K562 (cell line): Measurements from ENCODE around the gene TCEAL4.

ENCODE experiments used
- CREB1 ChIP-seq, 2 experiments: sonication (generic) in 1 of 2; formaldehyde crosslinking in 1 of 2; IDR thresholded peaks; 2 replicates each; pipeline versions ENCODE4 v1.6.1 to v1.8.0; 2012 to 2022; ENCODE audit warnings: inconsistent platforms in 1 of 2, mild to moderate bottlenecking in 1 of 2, missing genetic modification reagents in 1 of 2, moderate library complexity in 1 of 2
- HDGF ChIP-seq: fragments of 450-650 bp; IDR thresholded peaks from 2 replicates; pipeline ENCODE4 v1.6.1; 2016
- MCM3 ChIP-seq: fragments of 450-650 bp; IDR thresholded peaks from 2 replicates; pipeline ENCODE4 v1.6.1; 2016
- NONO ChIP-seq, 2 experiments: fragments of 200-400 bp in 1 of 2; fragments of 450-650 bp in 1 of 2; formaldehyde crosslinking in 1 of 2; IDR thresholded peaks; 2 replicates each; pipeline ENCODE4 v1.6.1; 2017; ENCODE audit warnings: low read depth in 2 of 2, mild to moderate bottlenecking in 2 of 2, moderate library complexity in 2 of 2, low read length in 1 of 2
- RNF2 ChIP-seq: sonication (generic); IDR thresholded peaks from 2 replicates; pipeline ENCODE4 v1.6.1; 2016
- TF ChIP-seq, protein P1 (sequence below): fragments of 250-450 bp; sonication (Bioruptor Pico); IDR thresholded peaks from 2 replicates; pipeline ENCODE4 v1.4.0; 2020

DNA sequence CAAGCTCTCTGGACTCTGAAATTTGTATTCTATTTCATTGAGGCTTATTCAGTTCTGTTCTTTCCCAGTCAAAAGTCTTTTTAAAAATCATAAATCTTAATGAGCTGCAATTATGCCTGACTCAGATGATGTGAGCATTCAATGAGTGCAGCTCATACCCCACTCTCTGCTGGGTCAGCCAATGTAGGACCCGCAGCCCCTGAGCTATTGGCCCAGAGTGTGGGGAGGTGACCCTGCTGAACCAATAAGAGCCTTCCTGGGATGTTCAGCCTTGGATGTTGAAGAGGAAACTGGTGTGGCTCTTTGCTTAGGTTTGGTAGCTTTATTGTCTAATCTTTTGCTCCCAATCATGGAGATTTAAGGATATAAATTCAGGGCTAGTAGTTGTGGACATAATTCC is 12.1 kb upstream of the TCEAL4 start:
- no peak for TF ChIP-seq HDGF
- TF ChIP-seq MCM3, result no peak
- TF ChIP-seq, protein P1, sequence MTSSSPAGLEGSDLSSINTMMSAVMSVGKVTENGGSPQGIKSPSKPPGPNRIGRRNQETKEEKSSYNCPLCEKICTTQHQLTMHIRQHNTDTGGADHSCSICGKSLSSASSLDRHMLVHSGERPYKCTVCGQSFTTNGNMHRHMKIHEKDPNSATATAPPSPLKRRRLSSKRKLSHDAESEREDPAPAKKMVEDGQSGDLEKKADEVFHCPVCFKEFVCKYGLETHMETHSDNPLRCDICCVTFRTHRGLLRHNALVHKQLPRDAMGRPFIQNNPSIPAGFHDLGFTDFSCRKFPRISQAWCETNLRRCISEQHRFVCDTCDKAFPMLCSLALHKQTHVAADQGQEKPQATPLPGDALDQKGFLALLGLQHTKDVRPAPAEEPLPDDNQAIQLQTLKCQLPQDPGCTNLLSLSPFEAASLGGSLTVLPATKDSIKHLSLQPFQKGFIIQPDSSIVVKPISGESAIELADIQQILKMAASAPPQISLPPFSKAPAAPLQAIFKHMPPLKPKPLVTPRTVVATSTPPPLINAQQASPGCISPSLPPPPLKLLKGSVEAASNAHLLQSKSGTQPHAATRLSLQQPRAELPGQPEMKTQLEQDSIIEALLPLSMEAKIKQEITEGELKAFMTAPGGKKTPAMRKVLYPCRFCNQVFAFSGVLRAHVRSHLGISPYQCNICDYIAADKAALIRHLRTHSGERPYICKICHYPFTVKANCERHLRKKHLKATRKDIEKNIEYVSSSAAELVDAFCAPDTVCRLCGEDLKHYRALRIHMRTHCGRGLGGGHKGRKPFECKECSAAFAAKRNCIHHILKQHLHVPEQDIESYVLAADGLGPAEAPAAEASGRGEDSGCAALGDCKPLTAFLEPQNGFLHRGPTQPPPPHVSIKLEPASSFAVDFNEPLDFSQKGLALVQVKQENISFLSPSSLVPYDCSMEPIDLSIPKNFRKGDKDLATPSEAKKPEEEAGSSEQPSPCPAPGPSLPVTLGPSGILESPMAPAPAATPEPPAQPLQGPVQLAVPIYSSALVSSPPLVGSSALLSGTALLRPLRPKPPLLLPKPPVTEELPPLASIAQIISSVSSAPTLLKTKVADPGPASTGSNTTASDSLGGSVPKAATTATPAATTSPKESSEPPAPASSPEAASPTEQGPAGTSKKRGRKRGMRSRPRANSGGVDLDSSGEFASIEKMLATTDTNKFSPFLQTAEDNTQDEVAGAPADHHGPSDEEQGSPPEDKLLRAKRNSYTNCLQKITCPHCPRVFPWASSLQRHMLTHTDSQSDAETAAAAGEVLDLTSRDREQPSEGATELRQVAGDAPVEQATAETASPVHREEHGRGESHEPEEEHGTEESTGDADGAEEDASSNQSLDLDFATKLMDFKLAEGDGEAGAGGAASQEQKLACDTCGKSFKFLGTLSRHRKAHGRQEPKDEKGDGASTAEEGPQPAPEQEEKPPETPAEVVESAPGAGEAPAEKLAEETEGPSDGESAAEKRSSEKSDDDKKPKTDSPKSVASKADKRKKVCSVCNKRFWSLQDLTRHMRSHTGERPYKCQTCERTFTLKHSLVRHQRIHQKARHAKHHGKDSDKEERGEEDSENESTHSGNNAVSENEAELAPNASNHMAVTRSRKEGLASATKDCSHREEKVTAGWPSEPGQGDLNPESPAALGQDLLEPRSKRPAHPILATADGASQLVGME, result no peak
- no peak for TF ChIP-seq NONO (IDR thresholded peaks at IDR 0.05; ENCODE audit: low read depth in 2 of 2, low read length in 1 of 2)
- TF ChIP-seq CREB1 (IDR thresholded peaks at IDR 0.05), result no peak
- TF ChIP-seq CREB1 (CRISPR knock-in tag; IDR thresholded peaks at IDR 0.05), result no peak
- no peak for TF ChIP-seq RNF2
